ENCODE measurements around the gene SSH2.

GRCh38 chr17:29614349-29615047 lies 315.5 kb downstream of the SSH2 start:
- TF ChIP-seq CTCF (IDR thresholded peaks at IDR 0.05; ENCODE audit: borderline replicate concordance, extremely low read depth, low read length, poor library complexity, severe bottlenecking) (no peak), EZH2 (IDR thresholded peaks at IDR 0.05; ENCODE audit: borderline replicate concordance, low read depth, low read length, severe bottlenecking) (no peak)
